ENCODE data around the gene SAMD7. TPM values are rescaled to one million over a fixed set of nuclear protein-coding genes. Genes with fewer than 3 reads are reported as not detected.

Gene SAMD7
- polyA plus RNA-seq, 3 donors = not detected

DNA sequence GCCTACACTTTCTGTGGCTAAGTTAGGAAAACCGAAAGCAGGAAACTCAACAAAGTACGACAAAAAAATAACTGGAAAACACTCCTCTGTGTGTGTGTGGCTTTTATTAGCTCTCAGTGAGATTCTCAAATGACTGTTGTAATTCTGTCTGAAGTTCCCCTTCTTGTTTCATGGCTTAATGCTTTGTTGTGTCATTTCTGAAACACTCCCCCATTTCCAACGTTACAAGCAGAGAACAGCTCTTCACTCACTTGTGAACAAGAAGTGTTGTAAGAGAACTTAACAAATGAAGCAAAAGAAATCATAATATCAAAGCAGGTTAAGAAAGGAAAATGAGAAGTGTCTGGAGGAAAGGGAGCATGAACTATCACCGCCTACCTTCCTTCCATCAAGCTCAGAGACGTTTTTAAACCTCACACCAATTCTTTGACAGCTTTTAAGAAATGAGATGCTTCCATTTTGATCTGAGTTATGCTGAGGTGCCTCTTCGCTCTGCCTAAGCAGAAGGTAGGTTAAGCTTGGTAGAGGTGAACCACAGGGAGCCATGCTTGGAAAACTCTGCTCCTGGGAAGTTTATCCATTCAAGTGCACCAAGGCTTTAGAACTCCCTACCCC lies 42.9 kb downstream of the SAMD7 start:
- DNase-seq (ENCODE audit: extremely low read depth in 1 of 11, low read depth in 9 of 11, low spot score in 4 of 11) = no peak

DNA sequence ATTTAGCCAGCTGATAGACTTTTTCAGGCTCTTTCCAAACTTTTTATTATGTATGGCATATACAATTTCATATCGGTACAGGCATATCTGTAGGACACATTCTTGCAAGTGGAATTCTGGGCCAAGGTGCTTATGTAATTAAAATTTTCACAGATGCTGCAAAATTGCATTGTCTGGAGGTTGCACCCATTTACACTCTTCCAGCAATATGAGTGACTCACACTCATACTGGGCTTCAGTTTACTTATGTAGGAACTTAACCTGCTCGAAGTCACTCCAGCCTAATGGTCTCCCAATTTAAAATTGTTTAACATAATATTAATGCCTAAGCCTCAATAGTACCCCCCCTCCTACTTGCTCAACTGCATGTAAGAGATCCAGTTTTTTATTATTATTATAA lies 44.0 kb downstream of the SAMD7 start:
- DNase-seq (ENCODE audit: extremely low read depth in 1 of 11, low read depth in 9 of 11, low spot score in 4 of 11) = no peak

DNA sequence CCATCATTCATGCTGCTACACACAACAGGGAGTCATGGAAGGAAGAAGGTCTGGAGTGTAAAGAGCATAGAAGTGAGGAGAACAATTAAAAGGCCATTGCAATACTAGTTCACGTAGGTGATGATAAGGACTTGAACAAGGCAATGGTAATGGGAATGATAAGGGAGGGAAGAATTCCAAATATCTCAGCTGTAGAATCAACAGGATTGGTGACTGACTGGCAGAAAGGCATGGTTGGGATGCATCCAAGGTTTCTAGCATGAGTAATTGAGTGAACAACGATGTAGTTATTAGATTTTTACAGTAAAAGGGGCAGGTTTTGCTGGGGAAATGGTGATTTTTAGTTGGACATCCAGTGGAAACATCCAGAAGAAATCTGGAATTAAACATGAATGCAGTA lies 52.8 kb downstream of the SAMD7 start:
- no peak for DNase-seq (ENCODE audit: extremely low read depth in 1 of 11, low read depth in 9 of 11, low spot score in 4 of 11)

DNA sequence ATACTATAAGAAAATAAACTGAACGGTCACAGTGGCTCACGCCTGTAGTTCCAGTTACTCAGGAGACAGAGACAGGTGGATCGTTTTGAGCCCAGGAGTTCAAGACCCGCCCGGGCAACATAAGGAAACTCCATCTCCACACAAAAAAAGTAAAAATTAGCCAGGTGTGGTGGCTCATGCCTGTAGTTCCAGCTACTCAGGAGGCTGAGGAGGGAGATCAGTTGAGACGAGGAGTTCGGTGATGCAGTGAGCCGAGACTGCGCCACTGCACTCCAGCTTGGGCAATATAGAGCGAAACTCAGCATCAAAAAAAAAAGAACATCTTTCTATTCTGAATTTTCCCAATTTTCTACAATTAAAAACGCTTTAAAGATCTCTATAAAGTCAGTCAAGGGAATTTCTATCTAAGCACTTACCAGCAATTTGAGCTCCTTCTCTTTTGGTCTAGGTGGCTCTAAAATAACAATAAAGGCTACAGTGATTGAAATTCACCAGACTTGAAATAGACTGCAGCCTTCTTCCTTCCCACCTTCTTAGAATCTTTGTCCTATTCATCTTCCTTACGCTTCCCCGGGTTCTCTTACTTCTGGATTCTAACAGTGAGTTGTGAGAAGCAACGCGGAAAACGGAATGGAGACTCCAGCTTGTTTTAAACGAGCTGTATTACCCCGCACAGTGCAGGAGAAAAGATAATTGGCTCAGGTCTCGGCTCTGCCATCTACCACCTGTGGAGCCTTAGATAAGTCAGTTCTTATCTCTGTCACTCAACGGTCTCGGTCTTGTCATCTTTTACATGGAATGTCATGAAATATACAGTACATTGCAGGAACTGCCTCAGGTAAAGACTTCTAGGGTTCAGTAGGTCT lies 54.4 kb downstream of the SAMD7 start:
- DNase-seq (ENCODE audit: extremely low read depth in 1 of 11, low read depth in 9 of 11, low spot score in 4 of 11) = no peak

DNA sequence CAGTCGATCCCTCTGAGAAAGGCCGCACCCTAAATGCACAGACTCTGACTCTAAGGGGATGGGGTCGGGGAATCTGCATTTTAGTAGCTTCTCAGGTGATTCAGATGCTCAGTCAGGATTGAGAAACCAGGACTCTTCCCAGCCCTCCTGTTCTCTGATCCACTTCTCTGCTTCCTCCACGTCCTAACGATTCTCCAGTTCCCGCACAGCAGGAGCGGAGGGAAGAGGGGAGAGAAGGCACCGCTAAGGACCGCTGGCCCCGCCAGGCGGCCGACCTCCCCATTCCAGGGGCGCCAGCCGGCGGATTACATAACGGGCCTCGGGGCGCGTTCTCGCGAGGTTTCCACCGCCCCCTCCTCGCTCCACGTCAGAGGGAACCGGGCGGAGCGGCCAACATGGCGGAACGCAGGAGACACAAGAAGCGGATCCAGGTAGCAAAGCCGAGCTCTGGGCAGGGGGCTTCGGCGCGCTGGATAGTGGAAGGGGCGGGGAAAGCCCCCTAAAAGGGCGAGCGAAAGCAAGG lies 55.1 kb downstream of the SAMD7 start, which contains the start of gene SEC62:
SEC62 (plus strand) TSS at position 380 of the 523 bp plus-strand sequence; CDS start at position 396, 16 bp downstream.
- peak; percentile 83 to 94 (median 93) for DNase-seq (ENCODE audit: extremely low read depth in 1 of 11, low read depth in 9 of 11, low spot score in 4 of 11)

DNA sequence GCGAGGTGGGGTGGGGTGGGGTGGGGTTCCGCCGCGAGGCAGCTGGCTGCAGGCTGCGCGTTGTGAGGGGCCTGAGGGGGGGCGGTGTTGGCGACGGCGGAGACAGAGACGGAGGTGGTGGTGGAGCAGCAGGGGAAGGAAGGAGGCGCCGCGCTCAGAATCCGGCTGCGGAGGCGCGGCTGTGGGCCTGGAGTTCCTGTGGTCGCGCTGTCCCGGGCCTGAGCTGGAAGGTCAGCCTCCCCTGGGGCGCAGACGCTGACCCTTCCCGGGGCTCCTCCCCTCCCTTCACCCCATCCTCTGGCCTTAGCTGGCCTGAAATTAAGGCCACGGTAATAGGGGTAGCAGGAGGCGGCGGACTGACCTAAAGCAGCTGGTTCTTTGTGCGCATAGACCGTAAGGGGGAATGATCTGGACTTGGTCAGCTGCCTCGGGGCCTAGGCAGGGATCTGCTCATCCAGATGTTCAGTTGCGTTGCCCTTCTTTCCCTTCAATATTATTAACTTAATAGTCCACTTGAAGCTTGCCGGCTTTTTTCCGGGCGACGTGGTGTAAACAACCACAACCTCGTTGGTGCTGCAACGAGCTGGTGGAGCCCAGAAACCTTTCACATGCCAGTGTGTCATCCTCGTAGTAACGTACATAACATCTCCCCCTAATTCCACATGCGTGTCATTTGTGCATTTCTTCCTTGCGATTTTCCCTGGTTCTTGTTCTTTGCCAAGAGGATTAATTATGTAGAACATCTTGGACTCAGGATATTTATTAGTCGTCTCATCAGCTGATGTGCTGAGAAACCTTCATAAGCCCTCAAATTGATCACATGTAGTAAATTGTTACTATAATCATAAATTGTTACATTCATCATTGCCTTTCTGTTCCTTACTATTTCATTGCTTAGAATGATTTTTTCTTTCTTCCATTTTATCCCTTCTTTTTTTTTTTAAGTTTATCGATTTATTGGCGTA lies 55.9 kb downstream of the SAMD7 start:
- peak in 4 of 11 donors; percentile 39 to 60 (median 46) for DNase-seq (ENCODE audit: extremely low read depth in 1 of 11, low read depth in 9 of 11, low spot score in 4 of 11)

DNA sequence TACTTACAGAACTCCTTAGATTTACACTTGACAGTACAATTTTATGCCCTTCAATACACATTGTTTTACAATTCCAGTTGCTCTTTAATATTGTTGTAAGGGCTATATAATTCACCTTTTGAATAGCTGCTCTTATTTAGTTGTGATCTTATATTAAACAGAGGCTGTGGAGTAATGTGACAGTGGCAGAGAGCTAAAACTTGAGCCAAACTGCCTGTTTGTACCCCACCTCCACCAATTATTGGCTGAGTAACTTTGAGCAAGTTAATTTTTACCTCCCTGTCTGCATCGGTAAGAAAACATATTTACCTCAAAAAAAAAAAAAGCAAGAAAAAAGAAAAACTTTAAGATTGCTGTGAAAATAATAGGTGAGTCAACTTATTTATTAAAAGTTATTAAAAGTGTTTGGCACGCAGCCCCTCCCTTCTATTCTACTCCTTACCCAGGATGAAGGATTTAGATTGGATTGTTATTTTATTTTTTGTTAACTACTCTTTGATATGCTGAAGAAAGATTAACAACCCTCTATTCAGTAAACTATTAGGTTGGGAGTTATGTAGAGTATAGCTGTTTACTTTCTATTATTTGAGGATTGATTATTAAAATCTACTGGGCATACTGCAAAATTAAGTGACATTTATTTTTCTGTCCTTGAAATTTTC lies 57.0 kb downstream of the SAMD7 start:
- no peak for DNase-seq (ENCODE audit: extremely low read depth in 1 of 11, low read depth in 9 of 11, low spot score in 4 of 11)

DNA sequence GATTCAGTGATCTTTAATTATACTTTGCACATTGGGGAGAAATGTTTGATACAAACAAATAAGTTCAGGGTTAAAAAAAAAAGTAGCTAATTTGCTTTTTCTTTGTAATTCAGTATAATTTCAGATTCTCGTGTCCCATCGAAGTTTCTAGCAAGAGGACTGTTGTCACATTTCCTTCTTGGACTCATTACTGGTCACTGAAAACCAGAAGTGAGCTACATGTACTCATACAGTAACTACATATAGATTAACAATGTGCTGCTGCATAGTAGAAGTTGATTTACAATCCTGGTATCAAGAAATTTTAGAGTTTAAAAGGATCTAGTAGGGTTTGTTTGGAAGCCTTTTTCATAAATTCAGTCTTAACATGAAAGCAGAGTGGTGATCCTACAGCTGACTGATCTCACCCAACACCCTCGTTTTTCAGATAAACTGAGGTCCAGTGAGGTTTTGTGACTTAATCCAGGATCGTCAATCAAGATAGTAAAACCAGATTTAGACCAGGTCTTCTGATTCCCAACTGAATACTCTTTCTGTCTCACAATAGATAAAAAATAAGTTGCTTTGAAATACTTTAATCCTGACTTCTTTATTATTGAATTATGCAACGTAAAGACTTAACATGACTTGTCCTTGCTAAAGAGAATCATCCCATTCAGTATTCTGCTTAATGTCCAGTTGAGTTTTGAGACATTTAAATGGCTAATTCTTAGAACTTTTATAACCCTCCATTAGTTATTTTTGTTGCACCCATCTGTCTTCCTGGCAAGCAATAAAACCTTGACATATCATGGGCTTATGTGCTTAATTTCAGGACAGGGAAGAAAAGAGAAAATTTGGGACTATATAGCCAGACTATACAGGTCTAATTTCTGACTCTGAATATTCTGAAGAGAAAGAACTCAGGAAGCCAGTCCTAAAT lies 58.1 kb downstream of the SAMD7 start:
- DNase-seq (ENCODE audit: extremely low read depth in 1 of 11, low read depth in 9 of 11, low spot score in 4 of 11) = no peak

DNA sequence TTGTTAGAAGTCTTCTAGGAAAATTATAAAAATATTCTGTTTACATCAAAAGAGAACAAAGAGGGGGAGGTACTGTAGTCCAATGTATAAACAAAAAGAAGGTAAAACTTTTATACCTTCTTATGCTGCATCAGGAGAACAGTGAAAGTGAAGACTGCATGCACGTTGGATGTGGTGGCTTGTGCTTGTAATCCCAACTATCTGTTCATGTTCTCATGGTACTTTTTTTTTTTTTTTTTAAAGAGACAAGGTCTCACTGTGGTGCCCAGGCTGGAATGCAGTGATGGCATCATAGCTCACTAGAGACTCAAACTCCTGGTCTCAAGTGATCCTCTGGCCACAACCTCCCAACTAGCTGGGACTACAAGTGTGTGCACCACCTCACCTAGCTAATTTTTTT lies 59.5 kb downstream of the SAMD7 start:
- no peak for DNase-seq (ENCODE audit: extremely low read depth in 1 of 11, low read depth in 9 of 11, low spot score in 4 of 11)

DNA sequence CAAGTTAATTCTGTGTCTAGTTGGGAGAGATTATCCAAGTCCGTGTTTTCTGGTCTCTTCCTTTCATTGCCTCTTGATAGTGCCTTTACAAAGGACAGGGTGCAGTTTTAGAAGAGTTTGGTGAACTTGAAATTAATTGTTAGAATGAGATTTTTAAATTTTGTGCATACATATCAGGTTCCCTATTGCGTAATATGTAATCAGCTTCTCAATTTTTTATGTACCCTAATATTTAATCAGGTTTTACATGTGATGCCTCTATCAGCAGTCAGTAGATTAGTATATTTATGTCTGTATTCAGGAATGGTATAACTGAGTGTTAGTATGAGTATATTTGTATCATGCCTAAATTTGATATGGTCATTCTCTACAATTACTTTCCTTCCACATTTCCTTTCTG lies 60.1 kb downstream of the SAMD7 start:
- no peak for DNase-seq (ENCODE audit: extremely low read depth in 1 of 11, low read depth in 9 of 11, low spot score in 4 of 11)

DNA sequence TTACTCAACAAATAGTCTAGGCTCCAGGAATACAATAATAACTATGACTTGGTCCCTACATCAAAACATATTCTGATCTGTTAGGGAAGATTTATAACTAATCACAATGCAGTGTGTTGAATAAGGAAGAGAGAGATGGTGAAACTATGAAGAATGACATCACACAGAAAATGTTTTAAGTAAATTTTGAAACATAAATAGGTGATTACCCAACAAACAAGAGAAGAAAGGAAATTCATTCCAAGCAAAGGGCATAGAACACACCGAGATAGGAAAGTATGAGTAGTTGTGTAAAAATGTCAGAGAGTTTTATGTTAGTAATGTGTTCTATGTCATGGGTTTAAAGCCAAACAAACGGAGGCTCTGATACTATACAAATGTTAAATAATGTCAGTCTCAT lies 68.7 kb downstream of the SAMD7 start:
- DNase-seq (ENCODE audit: extremely low read depth in 1 of 11, low read depth in 9 of 11, low spot score in 4 of 11) = no peak

DNA sequence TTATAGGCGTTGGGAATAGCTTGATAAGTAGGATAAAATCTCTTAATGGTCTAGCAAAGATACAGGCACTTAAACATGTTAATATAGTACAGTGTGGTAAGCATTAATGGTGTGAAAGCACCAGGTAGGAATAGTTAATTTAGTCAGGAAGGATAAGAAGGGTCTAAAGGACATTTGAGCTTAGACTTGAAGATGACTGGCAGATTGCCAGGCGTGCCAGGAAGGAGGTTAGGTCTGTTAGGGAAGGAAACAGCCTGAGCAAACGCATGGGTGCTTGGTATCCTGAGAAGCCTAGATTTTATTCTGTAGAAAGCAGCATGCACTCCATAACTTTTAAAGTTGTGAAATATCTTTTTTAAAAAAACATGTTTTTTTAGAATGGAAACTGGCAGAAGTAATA lies 72.9 kb downstream of the SAMD7 start:
- DNase-seq (ENCODE audit: extremely low read depth in 1 of 11, low read depth in 9 of 11, low spot score in 4 of 11) = no peak

Other genes starting within 250 kb of the SAMD7 start
- gene MECOM, start 247.9 kb upstream of the SAMD7 start, polyA plus RNA-seq (ENCODE audit: insufficient read length in 3 of 3) = 100 to 1,000 TPM; 156 to 217 (median 185) TPM
- under 1 TPM in 1 of 3 donors, not detected in 2; 0.39 TPM for gene TERC, start 146.5 kb upstream of the SAMD7 start, polyA plus RNA-seq (ENCODE audit: insufficient read length in 3 of 3)
- gene ACTRT3, start 142.0 kb upstream of the SAMD7 start, polyA plus RNA-seq (ENCODE audit: insufficient read length in 3 of 3) = 1 to 10 TPM; 4.4 to 5.4 (median 4.5) TPM
- 10 to 100 TPM; 26.1 to 32.2 (median 27.2) TPM for gene MYNN, start 138.2 kb upstream of the SAMD7 start, polyA plus RNA-seq (ENCODE audit: insufficient read length in 3 of 3)
- under 1 TPM; 0.13 to 0.17 (median 0.14) TPM for gene LRRIQ4, start 98.7 kb upstream of the SAMD7 start, polyA plus RNA-seq (ENCODE audit: insufficient read length in 3 of 3)
- gene LRRC34, start 98.7 kb upstream of the SAMD7 start, polyA plus RNA-seq (ENCODE audit: insufficient read length in 3 of 3) = 10 to 100 TPM in 2 of 3 donors, 1 to 10 TPM in 1; 9.5 to 18.8 (median 12.3) TPM
- gene LRRC31, start 41.6 kb upstream of the SAMD7 start, polyA plus RNA-seq (ENCODE audit: insufficient read length in 3 of 3) = under 1 TPM; 0.17 to 0.36 (median 0.33) TPM
- gene SEC62, start 55.2 kb downstream of the SAMD7 start, polyA plus RNA-seq (ENCODE audit: insufficient read length in 3 of 3) = 100 to 1,000 TPM; 162 to 201 (median 195) TPM
- 10 to 100 TPM; 25.3 to 43.6 (median 32.5) TPM for gene GPR160, start 126.4 kb downstream of the SAMD7 start, polyA plus RNA-seq (ENCODE audit: insufficient read length in 3 of 3)

Data from renal cortex interstitium (tissue), 11 donors.